BE2C (cell line): ENCODE measurements around the gene CAMSAP2.

Experiments
- DNase-seq: peaks from one replicate; pipeline ENCODE4 v3.0.0-alpha.2; 2020
- H3K27me3 ChIP-seq: fragments of 250-450 bp; sonication (Bioruptor Pico); 2 replicates; pipeline ENCODE4 v1.5.1; 2020; ENCODE audit warnings: mild to moderate bottlenecking
- H3K36me3 ChIP-seq: fragments of 250-450 bp; sonication (Bioruptor Pico); 2 replicates; pipeline ENCODE4 v1.5.1; 2020; ENCODE audit warnings: mild to moderate bottlenecking
- H3K4me1 ChIP-seq: fragments of 250-450 bp; sonication (Bioruptor Pico); 2 replicates; pipeline ENCODE4 v1.5.1; 2020
- H3K4me3 ChIP-seq: 2 replicates; pipeline ENCODE4 v1.5.1; 2011; ENCODE audit warnings: low read depth, low read length
- H3K9me3 ChIP-seq: fragments of 250-450 bp; sonication (Bioruptor Pico); 2 replicates; pipeline ENCODE4 v1.5.1; 2020
- TF ChIP-seq, protein P1 (sequence below): IDR thresholded peaks from 2 replicates; pipeline ENCODE4 v1.5.1; 2012; ENCODE audit warnings: mild to moderate bottlenecking, low read depth, low read length

The CAMSAP2 gene

GRCh38 chr1:200793677-200794076 lies 55.0 kb downstream of the CAMSAP2 start:
- Histone ChIP-seq H3K9me3 (no peaks in the 10 kb centered on the region), H3K4me1 (peaks cover 14% of the 10 kb centered on the region), H3K4me3 (no peak overlapping the region), H3K36me3 (peaks cover 2% of the 10 kb centered on the region), H3K27me3 (no peaks in the 10 kb centered on the region)
- no peak for DNase-seq
- TF ChIP-seq, protein P1, sequence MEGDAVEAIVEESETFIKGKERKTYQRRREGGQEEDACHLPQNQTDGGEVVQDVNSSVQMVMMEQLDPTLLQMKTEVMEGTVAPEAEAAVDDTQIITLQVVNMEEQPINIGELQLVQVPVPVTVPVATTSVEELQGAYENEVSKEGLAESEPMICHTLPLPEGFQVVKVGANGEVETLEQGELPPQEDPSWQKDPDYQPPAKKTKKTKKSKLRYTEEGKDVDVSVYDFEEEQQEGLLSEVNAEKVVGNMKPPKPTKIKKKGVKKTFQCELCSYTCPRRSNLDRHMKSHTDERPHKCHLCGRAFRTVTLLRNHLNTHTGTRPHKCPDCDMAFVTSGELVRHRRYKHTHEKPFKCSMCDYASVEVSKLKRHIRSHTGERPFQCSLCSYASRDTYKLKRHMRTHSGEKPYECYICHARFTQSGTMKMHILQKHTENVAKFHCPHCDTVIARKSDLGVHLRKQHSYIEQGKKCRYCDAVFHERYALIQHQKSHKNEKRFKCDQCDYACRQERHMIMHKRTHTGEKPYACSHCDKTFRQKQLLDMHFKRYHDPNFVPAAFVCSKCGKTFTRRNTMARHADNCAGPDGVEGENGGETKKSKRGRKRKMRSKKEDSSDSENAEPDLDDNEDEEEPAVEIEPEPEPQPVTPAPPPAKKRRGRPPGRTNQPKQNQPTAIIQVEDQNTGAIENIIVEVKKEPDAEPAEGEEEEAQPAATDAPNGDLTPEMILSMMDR = no peak

DNA sequence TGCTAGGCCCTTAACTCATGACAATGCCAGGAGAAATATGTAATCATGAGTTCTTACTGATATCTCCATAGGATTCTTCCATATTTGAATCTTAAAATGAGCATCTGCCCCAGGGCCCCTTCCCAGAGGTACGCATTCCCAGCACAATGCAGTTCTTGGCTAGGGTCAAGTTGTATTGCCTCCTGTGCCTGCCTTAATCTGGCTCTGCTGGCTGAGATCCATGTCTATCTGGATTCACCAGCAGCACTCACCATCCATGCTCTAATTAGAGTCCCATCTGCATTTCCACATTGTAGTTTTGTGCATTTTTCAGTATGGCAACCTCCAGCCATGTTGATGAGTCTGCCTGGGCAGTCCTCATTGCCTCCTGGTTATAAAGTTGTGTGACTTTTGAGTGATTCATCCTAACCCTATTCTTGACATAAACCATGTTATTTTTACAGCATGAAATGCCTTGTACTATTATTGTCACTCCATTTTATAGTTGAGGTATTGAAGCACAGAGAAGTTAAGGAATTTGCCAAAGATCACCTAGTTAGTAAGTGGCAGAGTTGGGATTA lies 55.9 kb downstream of the CAMSAP2 start:
- Histone ChIP-seq H3K4me1 (peaks cover 14% of the 10 kb centered on the region), H3K27me3 (no peaks in the 10 kb centered on the region), H3K36me3 (peaks cover 2% of the 10 kb centered on the region), H3K9me3 (no peaks in the 10 kb centered on the region), H3K4me3 (no peak overlapping the region)
- peak; percentile 69 for DNase-seq
- TF ChIP-seq, protein P1 = no peak

DNA sequence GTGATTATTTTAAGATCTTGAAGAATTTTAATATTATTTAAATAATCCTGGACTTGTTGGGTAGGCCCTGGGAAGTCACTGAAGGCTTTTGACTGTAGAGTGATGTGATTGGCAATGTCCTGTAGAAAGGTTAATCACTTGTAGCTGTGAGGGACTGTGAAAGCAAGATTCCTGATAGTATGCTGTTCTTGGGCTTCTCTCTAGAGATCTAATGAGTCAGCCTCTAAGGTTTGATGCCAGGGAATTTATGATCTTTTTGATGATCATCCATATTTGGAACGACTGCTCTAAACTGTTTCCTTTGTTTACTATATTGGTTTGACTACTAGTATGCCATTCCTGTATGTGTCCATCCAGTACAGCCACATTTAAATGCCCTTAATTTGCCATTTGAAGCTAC lies 56.5 kb downstream of the CAMSAP2 start:
- Histone ChIP-seq H3K36me3 (peaks cover 2% of the 10 kb centered on the region), H3K4me1 (peaks cover 14% of the 10 kb centered on the region), H3K9me3 (no peaks in the 10 kb centered on the region), H3K27me3 (no peaks in the 10 kb centered on the region), H3K4me3 (no peak overlapping the region)
- TF ChIP-seq, protein P1 = no peak
- DNase-seq = no peak

DNA sequence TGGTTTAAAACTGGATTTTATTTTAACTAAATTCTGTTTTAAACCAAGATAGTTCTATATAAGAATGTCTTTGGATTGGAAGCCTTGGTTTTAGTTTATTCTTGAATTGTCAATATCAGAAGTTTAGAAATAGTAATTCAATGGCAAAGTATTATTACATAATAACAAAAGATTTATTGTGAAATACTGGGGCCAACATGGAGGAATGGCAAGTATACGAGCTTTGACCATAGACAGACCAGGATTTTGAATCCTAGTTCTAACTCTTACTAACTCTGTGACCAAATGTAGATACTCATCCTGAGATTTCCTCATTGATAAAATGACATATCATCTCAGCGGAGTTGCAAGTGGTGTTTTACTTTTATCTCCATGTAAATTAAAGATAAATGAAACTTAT lies 63.3 kb downstream of the CAMSAP2 start:
- Histone ChIP-seq H3K27me3 (no peaks in the 10 kb centered on the region), H3K4me1 (no peaks in the 10 kb centered on the region), H3K9me3 (no peaks in the 10 kb centered on the region), H3K4me3 (no peak overlapping the region), H3K36me3 (0 out of 2 replicates have a peak, but pooled peaks cover 2% of the 10 kb centered on the region)
- TF ChIP-seq, protein P1 = no peak
- DNase-seq = no peak

DNA sequence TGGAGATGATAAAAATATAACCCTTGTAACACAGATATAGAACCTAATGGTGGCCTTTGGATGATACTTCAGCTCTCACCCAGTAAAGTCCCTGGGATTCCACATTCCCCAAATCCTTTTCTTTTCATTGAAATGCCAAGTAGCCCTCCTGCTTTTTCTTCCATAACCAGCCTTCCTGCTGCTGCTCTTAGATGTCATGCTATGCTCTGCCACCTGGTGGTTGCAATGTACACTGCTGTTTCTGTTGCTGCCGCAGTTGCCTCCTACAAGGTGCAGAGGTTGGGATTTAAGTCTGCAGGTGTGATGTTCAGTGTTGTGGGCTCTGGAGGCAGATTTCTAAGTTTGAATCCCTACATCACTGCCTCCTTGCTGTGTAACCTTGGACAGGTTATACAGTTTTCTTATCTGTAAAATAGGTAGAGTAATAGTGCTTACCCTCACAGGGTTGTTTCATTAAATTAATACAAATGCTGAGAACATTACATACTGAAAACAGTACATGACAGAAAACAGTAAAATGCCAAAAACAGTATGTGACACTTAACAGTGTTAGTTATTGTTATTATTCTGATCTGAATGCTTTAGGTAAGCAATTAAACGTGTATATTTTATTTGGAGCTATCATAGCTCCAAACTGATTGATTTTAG lies 64.3 kb downstream of the CAMSAP2 start:
- peak; percentile 83 for DNase-seq
- H3K4me3 ChIP-seq = no peak overlapping the region
- TF ChIP-seq, protein P1 = peak; percentile 99

DNA sequence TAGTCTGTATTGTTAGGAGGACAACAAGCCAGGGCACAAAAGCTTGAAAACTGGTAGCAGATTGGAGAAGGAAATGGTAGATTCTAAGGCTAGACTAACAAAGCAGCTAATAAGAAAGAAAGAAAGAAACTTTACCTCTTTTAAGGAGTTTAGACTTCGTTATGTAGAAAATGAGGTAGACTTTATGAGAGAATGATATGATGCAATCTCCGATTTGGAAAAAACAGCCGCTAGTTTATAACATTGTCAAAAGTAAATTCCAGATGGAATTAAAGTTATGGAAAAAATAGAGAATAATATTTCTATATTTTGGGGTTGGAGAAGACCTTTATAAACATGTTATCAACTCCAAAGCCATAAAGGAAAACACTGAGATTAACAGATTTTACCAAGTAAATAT lies 67.0 kb downstream of the CAMSAP2 start:
- Histone ChIP-seq H3K9me3 (no peaks in the 10 kb centered on the region), H3K27me3 (no peaks in the 10 kb centered on the region), H3K4me3 (no peak overlapping the region), H3K36me3 (peaks cover 31% of the 10 kb centered on the region), H3K4me1 (no peaks in the 10 kb centered on the region)
- TF ChIP-seq, protein P1 = no peak
- DNase-seq = no peak

More for the DNA sequence above, 64.3 kb downstream of the CAMSAP2 start:
- Histone ChIP-seq H3K4me1 (no peaks in the 10 kb centered on the region), H3K36me3 (peaks cover 10% of the 10 kb centered on the region), H3K27me3 (no peaks in the 10 kb centered on the region), H3K9me3 (no peaks in the 10 kb centered on the region)
